Globus pallidus (tissue), 1 donor: Measurements from ENCODE around the gene TUBGCP5.
"Not testable (repeated sequence)": the region's sequence is repeated elsewhere in the genome, so short reads cannot be mapped to it uniquely, and the experiment has no call there.

Experiments
- DNase-seq: peaks from one replicate; pipeline ENCODE4 v3.0.0-alpha.2; 2015; ENCODE audit warnings: low spot score

Gene TUBGCP5

DNA sequence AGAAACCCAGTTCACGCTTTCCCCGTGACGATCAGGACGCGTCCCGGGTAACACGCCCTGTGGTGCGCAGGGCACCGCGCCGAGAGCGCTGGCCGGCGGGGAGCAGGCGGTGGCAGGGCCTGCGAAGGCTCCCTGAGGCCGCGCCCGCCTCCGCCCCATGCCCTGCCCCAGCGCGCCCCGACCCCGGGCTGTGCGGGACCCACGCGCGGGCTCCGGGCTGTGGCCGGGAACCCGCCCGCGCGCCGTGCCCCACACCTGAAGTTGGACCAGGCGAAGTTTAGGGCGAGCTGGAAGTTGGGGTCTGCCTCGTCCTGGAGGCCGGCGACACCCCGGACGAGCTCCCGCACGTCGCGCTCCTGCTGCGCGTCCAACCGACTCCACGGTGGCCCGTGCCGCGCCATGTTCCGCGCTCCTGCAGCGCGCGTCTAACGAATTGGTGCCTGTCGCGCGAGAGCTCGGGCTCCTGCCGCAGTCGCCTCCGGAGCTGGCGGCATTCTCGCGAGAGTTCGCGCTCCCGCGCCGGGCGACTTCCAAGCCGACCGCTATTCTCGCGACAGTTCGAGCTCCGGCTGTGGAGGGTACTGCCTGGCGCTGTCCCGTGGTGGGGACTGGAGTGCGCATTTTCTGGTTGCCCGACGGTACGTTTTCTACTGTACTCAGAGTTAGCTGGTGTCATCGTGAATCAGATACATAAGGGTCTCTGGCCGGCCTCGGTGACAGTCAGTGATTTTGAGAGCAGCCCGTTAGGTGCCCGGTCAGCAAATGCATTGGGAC lies at the start of gene TUBGCP5:
TSS of gene TUBGCP5 (minus strand) at position 427 of the 774 bp plus-strand sequence. CDS start at position 401, 26 bp downstream.
- DNase-seq: peak; percentile 90

DNA sequence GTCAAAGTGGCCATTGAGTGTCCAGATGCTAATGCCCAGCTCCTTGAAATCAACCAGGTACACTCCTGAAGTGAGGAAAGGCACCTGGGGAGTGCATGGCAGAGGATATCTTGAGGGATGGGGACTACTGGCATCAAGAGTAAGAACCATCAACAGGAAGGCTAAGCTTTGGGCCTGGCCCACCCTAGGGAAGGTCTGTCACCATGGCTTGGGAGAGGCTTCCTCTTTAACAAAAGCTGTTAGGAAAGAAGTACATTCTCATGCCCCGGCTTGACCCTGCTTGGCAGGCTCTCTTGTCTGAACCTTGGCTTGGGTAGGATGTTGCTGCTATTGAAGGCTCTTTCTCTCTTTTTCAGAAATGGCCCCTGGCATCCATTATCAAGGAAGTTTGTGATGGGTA lies 43.7 kb upstream of the TUBGCP5 start:
- DNase-seq: no peak

DNA sequence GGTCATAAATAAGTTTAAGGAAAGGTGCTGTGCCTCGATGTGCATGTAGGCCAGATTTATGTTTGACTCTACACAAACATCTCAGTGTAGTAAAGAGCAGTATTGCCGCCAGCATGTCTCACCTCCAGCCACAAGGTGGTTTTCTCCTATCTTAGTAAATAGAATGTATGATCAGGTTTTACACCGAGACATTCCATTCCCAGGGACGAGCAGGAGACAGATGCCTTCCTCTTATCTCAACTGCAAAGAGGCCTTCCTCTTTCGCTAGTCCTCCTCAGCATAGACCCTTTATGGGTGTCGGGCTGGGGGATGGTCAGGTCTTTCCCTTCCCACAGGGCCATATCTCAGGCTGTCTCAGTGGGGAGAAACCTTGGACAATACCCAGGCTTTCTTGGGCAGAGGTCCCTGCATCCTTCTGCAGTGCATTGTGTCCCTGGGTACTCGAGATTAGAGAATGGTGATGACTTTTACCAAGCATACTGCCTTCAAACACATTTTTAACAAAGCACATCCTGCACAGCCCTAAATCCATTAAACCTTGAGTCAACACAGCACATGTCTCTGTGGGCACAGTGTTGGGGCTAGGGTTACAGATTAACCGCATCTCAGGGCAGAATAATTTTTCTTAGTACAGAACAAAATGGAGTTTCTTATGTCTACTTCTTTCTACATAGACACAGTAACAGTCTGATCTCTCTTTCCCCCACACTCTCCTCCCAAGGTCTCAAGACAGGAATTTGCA lies 42.8 kb upstream of the TUBGCP5 start:
- not testable (repeated sequence) for DNase-seq

DNA sequence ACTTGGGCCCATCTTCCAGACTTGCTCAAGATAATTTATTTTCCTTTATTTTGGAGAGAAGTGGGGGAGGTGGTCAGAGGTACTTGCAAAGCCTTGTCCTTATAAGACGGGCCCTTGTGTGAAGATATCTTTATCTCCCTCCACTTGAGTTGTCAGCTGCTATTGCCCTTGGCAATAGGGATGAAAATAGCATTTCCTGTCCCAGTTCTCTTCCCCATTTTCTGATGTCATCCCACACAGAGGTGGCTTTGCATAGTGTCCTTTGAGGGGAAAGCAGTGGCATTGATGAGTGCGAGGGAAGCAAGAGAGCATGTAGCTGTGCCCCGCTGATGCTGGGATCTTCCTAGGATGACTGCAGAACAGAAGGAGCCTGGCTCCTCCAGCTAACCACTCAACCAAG lies 41.9 kb upstream of the TUBGCP5 start:
- peak; percentile 23 for DNase-seq

DNA sequence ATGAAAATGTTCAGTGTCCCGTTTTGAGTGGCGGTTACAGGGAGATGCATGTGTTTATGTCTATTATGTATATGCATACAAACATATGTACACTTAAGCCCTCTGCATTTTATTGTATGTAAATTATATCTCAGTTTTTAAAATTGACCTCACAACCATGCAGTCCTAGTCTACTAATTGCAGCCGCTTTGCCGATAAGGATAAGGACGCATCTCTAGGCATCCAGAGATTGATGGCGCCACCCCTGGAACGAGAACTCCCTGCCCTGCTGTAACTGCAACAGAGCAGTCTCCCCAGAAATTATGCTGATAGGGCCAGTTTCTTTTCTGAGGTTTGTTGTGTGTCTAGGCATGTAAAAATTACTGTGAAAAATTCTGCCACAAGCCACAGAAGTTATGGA lies 40.4 kb upstream of the TUBGCP5 start:
- no peak for DNase-seq

DNA sequence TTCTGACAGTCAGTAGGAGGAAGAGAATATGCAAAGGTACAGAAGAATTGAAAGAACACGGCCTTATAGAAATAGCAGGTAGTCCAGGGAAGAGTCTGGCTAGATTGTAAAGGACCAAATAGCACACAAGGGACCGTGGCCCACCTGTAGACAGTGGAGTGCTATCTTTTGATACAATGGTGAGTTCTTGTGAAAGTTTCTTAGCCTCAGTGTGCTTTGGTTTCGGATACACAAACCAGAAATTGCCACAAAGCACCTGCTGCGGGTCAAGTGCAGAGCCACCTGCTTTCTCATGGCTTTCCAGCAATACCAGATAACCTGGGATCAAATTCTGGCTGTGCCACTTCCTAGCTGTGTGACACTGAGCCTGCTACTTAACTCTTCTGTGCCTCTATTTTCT lies 36.6 kb upstream of the TUBGCP5 start:
- DNase-seq: no peak

DNA sequence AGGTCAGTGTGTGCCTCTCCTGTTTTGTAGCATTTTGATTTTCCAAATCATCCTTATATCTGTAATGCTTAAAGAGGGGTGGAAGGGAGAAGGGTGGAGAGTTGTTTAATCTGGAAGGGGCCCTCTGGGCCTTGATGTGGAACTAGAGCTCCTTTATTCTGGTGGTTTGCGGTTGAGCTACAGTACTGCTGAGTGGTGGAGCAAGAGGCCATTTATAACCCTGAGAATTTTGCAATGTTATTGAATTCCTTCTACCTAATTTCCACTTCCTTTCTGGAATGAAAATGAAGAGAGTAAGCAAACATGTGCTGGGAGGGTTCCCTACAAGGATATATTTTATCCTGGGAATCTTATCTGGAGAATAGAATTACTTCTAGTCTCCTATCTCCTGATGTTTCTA lies 35.3 kb upstream of the TUBGCP5 start:
- DNase-seq: peak; percentile 16

DNA sequence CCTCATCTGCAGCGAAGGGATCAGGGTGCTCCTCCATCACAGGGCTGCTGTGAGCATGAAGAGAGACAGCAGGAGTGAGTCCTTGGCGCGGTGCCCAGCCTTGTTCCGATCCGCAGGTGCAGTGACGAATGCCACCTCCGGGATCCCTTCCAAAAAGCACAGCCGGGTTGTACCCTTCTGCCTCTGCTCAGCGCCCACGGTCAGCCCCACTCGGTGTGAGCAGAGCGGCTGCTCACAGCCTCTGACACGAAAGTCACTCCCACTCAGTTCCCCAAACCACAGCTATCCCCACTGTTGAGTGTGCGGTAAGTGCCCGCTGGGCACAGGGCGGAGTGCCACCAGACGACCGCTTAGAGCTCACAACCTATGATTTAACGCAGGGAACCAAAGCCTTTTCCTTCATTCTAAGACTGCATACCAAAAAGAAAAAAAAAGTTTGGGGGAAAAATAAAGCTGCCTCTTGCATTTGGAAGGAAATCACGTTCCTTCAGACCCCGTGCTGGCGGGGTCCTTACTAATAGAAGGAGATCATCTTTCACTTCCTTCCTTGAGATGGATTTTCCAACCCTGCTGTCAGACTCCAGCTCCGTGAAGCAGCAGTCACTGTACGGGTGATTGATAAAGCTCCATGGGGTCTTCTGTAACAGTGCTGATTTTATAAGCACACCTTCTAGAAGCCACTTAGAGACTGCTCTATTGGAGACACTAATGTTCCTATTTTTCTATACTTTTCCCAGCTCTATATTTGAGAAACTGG lies 34.7 kb upstream of the TUBGCP5 start:
- DNase-seq: peak; percentile 11

DNA sequence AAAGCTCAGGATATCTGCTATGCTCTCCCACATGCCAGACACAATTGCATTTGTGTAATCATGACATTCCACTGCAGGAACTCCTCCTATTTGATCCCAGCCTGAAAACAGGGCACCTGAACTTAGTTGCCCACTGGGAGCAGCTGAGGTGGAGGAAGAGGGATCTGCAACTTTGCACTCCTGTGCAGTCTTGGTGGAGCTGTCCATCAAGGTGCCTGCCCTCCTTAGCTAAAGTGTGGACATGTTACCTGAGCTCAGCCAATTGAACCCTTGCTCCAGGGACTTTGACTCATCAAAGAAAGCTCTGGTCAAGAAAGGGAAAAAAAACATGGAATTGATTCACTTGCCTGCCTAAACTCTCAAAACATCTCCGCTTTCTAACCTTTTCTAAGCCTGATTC lies 33.3 kb upstream of the TUBGCP5 start:
- DNase-seq: no peak

DNA sequence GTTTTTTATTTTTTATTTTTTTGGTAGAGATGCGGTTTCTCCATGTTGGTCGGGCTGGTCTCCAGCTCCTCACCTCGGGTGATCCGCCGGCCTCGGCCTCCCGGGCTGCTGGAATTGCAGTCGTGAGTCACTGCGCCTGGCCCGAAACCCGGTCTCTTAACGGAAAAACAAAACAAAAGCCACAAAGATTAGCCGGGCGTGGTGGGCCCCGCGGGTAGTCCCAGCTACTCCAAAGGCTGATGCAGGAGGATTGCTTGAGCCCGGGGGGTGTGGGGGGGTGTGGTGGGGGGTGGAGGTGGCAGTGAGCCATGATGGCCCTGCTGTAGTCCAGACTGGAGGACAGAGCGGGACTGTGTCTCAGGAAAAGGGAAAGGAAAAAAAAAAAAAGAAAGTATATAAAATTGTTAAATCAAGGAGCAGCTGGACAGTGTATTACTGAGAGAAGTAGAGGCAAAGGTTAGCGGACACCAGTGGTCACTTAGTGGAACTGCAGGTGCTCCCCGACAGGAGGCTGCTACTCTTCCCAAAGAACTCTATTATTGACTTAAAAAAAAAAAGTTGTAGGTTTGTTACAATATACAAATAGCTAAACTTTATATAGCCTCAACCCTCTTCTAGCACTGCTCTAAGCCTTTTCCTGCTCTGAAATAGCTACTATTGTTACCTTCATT lies 30.3 kb upstream of the TUBGCP5 start:
- no peak for DNase-seq

DNA sequence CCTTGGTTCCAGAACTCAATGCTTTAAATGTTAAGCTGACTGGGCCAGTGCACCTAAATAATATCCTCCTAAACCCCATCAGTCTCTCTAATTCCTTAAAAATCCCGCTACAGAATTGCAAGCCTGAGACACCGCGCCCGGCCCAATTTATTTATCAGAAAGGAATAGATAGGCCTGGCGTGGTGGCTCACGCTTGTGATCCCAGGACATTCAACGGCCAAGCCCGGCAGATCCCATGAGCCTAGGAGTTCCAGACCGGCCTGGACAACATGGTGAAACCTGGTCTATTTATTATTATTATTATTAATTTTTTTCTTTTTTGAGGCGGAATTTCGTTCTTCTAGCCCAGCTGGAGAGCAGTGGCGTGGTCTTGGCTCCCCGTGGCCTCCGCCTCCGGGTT lies 28.0 kb upstream of the TUBGCP5 start:
- DNase-seq: no peak

DNA sequence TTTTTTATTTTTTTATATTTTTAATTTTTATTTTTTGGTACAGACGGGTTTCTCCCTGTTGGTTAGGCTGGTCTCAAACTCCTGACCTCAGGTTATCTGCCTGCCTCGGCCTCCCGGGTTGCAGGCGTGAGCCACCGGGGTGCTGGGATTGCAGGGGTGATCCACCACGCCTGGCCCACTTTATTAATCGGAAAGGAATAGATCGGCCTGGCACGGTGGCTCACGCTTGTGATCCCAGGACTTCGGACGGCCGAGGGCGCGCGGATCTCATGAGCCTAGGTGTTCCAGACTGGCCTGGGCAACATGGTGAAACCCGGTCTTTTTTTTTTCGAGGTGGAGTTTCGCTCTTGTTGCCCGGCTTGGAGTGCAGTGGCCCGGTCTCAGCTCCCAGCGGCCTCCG lies 26.5 kb upstream of the TUBGCP5 start:
- no peak for DNase-seq

DNA sequence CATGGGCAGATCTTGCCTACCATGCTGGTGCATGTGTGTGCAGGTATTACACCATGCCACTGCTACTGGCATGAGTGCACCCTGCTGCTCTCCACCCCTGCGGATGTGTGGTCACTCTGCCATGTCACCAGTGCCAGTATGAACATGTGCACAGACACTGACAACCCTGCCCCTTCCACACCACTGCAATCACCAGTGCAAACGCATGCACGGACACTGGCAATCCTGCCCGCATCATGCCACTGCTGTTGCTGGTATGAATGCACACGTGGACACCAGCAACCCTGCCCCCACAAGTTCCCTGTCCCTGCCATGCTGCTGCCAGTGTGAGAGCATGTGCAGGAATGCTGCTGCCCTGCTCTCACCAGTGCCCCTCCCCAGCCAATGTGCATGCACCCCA lies 24.8 kb upstream of the TUBGCP5 start:
- DNase-seq: no peak

DNA sequence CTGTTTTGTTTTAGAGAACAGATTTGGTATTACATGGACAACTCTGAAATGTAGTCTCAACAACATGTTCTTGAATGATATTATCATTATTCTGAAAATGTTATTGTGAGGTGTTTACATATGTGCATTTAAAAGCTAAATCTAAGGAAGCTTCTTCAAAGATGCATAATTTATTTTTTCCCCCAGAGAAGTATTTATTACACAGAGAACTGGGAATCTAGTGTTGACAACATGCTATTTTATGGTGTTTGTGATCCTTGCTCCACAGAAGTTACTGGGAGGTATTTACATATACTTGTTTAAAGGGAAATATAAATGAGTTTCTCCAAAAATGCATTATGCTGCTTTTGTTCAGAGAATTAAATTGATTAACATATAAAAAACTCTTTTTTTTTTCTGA lies 18.3 kb upstream of the TUBGCP5 start:
- no peak for DNase-seq

DNA sequence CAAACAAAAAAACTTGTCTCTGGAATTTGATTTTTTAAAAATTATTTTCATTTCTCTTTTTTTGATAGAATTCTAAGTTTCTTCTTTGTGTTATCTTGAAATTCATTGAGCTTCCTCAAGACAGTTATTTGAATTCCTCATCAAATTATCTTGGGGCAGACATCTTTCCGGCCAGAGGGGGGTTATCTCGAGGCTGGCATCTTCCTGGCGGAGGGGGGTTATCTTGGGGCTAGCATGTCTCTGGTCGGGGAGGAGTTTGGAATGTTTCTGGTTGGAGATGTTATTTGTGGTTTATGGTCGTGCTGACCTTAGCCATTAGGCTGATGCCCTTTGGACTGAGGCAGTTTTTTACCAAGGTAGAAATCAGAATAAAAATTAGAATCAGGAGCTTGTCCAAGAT lies 15.9 kb upstream of the TUBGCP5 start:
- no peak for DNase-seq

DNA sequence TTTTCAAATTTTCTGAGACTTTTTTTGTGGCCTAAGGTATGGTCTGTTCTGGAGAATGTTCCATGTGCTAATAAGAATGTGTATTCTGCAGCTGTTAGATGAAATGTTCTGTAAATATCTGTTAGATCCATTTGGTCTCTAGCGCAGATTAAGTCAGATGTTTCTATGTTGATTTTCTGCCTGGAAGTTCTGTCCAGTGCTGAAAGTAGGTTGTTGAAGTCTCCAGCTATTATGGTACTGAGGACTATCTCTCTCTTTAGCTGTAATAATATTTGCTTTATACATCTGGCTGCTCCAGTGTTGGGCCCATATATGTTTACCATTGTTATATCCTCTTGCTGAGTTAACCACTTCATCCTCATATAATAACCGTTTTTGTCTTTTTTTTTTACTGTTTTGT lies 13.2 kb upstream of the TUBGCP5 start:
- no peak for DNase-seq

DNA sequence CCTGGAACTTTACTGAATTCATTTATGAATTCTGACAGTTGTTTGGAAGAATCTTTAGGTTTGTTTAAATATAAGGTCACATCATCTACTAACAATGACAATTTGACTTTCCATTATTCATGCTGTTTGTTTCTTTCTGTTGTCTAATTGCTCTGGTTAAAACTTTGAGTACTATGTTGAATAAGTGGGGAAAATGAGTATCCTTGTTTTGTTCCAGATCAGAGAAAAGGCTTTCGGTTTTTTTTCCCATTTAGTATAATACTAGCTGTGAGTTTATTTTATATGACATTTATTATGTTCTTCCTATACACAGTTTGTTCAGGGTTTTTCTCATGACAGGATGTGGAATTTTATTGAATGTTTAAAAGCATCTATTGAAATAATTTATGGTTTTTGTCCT lies 11.3 kb upstream of the TUBGCP5 start:
- DNase-seq: no peak

DNA sequence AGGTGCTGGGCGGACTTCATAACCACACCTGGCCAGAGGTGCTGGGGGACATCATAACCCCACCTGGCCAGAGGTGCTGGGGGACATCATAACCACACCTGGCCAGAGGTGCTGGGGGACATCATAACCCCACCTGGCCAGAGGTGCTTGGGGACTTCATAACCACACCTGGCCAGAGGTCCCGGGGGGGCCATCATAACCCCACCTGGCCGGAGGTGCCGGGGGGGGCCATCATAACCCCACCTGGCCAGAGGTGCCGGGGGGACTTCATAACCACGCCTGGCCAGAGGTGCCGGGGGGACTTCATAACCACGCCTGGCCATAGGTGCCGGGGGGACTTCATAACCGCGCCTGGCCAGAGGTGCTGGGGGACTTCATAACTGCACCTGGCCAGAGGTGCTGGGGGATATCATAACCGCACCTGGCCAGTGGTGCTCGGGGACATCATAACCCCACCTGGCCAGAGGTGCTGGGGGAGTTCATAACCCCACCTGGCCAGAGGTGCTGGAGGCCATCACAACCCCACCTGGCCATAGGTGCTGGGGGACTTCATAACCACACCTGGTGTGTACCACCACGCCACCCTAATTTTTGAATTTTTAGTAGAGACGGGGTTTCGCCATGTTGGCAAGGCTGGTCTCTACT lies 10.7 kb upstream of the TUBGCP5 start:
- no peak for DNase-seq

DNA sequence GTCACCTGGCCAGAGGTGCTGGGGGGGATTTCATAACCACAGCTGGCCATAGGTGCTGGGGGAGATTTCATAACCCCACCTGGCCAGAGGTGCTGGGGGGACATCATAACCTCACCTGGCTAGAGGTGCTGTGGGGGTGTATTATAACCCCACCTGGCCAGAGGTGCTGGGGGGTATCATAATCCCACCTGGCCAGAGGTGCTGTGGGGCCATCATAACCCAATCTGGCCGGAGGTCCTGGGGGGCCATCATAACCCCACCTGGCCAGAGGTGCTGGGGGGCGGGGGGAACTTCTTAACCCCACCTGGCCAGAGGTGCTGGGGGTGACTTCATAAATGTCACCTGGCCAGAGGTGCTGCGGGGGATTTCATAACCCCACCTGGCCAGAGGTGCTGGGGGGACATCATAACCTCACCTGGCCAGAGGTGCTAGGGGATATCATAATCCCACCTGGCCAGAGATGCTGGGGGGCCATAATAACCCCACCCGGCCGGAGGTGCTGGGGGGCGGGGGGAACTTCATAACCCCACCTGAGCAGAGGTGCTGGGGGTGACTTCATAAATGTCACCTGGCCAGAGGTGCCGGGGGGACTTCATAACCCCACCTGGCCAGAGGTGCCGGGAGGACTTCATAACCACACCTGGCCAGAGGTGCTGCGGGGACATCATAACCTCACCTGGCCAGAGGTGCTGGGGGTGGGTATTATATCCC lies 9.4 kb upstream of the TUBGCP5 start:
- not testable (repeated sequence) for DNase-seq

DNA sequence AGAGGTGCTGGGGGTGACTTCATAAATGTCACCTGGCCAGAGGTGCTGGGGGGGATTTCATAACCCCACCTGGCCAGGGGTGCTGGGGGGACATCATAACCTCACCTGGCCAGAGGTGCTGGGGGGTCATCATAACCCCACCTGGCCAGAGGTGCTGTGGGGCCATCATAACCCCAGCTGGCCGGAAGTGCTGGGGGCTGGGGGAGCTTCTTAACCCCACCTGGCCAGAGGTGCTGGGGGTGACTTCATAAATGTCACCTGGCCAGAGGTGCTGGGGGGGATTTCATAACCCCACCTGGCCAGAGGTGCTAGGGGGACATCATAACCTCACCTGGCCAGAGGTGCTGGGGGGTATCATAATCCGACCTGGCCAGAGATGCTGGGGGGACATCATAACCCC lies 4.6 kb upstream of the TUBGCP5 start:
- DNase-seq: not testable (repeated sequence)

DNA sequence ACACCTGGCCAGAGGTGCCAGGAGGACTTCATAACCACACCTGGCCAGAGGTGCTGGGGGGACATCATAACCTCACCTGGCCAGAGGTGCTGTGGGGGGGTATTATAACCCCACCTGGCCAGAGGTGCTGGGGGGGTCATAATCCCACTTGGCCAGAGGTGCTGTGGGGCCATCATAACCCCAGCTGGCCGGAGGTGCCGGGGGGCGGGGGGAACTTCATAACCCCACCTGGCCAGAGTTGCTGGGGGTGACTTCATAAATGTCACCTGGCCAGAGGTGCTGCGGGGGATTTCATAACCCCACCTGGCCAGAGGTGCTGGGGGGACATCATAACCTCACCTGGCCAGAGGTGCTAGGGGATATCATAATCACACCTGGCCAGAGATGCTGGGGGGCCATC lies 4.2 kb upstream of the TUBGCP5 start:
- not testable (repeated sequence) for DNase-seq
